DMS153 treated with DMSO at 0.1 percent for 48 hours (cell line): ENCODE results near the gene MEIS2.

Source experiments
- DNase-seq: peaks from one replicate; lab custom pipeline; 2025; ENCODE audit not compliant: unreplicated experiment; lab: John Stamatoyannopoulos, UW

MEIS2 gene

DNA sequence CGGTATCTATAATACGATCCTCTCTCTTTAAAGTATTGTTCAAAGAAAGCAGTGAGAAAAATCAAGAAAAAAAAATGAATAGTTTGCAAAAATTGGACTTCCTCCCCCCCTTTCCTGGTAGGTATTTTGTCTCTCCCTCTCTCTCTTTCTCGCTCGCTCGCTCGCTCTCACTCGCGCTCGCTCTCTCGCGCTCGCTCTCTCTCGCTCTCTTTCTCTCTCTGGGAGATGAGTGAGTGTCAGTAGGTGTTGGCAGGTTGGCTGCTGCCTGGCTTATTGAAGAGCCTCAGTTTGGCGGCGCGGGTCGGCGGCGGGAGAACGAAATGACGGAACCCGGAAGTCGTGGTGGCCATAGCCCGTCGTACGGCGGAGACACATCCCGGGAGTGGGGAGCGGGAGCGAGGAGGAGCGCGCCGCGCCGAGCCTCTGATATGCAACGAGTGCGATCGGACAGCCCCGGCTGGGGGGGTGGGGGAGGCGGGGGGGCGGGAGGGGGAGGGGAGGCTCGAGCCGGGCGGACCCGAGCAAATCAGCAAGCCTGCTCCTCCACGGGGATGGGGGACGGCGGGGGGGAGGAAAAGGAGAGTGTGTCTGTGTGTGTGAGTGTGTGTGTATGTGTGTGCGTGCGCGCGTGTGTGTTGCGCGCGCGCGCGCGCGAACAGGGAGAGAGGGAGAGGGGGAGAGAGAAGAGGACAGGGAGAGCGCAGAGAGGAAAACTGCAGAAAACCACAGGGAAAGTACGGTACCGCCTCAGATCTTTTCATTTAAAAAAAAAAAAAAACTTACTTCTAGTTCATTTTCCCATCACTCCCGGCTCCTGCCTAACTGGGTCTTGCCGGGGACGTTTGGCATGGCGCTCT is at the start of gene MEIS2:
Gene MEIS2, minus strand, starts transcription at position 441 of the 857 bp plus-strand sequence. CDS start 1,083 bp downstream, outside the sequence.
- peak; percentile 6 for DNase-seq

DNA sequence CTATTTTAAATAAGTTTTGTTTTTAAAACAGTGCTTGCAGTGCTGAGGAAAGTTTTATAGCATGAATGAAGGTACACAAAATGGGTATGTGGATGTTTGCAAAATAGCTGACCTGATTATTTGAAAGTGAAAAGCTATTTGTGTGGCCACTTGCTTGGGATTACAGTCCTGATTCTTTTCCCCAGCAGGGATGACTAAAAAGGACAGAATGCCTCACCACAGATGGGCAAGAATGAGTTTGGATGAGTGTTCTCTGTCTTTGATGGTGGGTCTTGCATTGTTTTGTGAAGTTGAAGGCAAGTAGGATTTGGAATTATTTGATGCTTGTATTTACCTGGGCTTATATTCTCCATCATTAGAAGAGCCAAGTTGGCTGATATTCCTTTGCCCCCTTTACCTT is 48.8 kb upstream of the MEIS2 start:
- no peak for DNase-seq

DNA sequence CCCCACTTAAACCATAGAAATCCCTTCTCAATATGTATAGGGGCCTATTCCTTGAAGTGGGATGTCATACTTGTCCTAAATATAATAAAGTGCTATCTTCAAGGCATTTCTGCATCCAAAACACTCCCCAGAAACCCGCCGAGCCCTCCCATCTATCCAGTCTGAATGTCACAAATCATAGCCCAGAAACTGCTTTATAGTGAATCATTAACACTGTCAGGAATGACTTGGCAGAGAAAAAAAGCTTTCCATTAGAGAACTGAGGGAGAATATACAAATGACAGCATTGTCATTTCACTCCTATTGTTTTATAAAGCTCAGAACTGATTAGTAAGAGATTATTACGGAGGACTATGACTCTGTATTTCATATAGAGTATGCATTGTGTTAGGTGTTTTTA is 48.4 kb upstream of the MEIS2 start:
- DNase-seq = no peak

DNA sequence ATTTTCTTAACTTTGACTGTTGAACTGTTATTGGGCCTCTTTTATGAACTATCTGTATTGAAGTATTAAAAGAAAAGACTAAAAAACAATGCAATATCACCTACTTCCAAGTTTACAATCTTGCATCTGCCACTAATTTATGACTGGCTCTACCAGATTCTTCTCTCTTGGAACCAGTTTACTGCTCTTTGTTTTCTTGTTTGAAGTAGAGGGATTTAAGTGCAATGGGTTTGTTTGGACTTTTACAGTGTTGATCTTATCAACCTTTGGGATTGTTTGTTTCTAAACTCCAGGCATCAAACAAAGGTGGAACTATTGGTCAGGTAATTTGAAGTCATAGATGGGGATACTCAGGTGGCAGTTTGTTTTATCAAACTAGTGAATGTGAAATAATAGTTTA is 43.0 kb upstream of the MEIS2 start:
- DNase-seq = no peak

DNA sequence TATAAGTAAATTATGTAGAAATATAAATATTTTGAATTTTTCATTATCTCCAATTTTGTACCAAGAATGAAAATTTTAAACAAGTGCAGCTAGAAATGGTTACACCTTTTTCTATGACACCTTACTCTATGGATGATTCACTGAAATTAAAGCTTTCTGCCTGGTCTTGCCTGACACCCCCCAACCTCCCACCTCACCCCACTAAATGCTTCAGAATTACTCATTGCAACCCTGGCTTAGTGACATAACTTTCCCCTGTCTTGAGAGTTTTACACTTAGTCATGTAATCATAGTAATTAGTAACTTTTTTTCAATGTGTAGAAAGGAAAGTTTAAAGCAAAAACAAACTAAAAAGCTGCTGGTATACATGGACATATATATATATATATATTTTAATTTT is 42.0 kb upstream of the MEIS2 start:
- no peak for DNase-seq

DNA sequence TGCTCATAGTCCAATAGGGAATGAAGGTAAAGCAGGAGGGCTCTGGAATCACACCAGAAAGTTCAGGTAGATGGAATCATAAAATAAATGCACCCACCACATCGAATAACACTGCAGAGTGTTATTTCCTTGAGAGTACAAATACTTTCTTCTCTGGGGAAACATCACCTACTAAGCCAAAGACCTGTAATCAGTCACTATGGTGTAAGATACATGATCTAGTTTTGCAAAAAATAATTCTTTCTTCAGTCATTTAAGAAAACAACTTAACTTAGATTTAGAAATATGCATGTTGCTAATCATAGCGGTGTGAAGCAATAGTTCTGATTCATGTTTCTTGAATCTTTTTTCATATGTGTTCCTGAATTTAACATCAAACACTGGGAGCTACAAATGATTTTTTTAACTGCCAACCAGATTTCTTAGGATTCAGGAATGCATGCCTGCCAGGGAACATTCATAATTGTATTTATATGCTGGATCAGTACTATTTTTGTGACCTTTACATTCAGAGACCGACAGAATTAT is 40.2 kb upstream of the MEIS2 start:
- DNase-seq = no peak

DNA sequence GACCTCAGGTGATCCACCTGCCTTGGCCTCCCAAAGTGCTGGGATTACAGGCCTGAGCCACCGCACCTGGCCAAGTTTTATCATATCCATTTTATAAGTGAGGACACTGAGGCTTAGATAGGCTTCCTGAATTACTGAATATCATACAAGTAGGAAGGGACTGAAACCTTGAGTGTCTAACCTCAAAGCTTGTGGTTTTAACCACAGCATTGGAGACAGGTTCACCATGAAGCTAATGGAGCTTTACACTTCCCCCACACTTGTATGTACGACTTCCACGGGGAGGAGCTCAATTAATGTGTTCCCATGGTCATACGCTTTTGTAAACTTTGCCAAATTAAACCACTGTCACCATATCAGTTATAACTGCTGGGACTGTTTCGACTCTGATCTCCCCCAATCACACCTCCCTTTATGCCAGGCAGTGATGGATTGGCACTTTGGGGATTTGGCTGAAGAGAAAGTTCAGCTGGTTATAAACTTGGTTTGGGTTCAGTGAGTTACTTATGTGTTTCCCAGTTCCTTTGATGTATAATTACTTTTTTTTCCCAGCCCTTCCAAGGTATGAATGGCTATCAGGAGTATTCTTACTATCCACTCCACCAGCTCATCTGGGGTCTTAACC is 38.4 kb upstream of the MEIS2 start:
- DNase-seq = no peak

DNA sequence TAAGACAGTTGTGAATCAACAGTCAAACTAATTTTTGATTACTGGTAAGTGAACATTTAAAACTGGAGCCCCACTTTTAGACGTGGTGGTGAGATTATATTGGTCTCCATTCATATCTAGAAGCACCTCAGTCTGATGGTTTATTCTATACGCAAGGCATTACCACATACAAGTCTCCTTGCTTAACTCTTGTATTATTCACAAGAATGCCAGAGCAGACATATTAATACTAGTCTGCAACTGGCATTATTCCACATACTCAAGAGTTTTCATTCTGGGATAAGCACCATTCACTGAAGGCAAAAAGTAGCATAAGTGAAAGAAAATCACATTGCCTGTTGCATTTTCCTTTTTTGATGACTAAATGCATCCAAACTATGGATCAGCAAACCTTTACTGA is 36.9 kb upstream of the MEIS2 start:
- DNase-seq = no peak

DNA sequence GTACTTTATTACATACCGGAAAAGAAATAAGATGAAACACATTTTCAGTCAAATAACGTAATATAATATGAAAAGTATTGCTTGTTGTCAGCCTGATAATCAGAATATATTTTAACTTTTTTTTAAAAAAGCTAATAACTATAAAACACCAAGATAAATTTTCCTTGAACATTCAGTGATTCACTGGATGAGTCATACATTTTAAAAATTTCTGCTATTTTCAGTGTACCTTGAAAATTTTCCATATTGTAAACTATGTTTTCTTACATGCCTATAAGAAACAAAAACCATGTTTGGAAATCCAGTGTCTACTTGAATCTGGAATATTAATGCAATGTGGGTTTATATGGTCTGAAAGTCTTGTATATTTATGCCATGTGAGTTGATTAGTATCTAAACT is 36.3 kb upstream of the MEIS2 start:
- DNase-seq = no peak

DNA sequence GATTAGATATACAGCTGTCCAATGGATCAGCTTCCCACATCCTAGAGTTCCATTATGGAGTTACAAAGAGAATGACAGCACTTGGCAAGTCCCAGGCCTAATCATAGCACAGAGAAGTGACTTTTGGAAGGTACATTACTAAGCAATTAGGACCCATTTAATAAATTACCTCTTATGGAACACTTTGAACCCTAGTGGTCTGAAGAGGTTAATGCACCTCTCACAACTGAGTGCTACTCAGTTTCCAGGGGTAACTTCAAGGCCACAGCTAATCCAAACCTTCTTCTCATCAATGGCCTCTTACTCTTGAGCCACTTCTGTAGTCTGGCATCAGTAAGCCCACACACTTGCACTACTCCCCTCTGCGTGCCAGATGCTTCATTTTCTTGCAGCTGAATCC is 34.9 kb upstream of the MEIS2 start:
- DNase-seq = no peak

DNA sequence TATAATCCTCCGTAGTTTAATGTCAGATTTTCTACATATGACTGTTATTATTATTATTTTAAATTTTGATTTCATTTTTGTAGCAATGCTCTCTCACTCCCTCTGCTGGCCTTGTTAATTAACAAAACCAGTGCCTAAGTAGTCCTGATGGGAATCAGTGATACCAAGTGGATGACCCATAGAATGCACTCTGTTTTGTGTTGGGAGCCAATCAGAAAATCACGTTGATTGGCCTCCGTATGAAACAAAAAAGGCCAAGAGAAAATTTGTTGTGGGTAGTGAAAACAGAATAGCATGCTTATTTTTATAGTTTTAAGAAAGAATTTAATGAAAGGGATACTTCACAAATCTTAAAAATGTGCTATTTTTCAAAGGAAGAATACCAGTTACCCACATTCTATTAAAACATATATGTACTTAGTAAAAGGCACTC is 34.4 kb upstream of the MEIS2 start:
- no peak for DNase-seq

DNA sequence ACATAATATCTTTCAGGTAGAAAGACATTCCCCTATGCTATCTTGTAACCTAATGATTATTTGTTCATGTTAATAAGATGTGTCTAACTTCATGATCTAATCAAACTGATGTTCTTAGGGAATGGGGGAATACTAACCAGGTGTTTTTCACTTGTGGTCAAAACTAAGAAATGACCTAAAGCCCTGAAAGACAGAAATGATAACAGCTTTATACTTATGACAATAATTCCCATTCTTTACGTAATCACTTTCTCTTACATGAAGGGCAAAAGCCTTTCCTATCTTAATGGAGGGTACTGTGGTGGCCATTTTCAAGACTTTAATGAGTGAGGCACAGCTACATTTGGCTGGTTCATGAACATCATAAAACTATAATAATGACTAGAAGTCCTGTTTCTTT is 33.9 kb upstream of the MEIS2 start:
- DNase-seq = no peak

DNA sequence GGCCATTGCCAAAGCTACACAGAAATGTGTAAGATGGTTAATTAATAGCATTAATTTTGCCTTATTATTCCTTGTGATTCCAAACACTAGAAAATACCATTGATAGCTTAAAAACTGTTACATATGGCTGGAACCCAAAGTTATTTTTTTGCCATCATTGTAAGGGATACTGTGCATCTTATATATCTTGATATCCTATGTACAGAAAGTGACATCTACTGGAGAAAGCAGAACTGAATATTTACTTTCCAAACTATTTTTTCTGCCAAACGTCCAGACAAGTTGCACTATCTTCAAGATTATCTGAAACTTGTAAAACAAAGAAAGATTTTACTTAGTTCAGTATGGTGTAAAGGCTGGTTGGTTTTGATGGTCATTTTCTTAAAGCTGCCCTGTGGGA is 33.3 kb upstream of the MEIS2 start:
- no peak for DNase-seq

DNA sequence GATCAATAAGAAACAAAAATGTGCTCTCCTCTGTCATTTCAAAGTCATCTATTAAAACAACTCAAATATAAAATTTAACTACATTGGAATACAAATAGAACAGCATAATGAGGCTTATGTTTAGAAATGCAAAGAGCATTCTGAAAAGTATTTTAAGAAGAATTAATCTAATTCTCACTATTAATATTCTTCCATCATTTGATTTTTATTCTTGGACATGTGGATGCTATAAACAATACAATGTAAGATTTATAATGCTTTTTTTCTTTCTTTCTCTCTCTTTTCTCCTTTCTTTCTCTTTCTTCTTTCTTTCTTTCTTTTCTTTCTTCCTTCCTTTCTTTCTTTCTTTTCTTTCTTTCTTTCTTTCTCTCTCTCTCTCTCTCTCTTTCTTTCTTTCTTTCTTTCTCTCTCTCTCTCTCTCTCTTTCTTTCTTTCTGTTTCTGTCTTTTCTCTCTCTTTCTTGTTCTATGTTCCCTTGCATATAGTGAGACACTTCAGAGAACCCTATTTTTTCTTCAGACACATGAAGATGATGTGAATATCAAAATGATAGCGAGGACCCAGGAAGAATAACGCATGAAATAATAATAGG is 32.6 kb upstream of the MEIS2 start:
- DNase-seq = no peak

DNA sequence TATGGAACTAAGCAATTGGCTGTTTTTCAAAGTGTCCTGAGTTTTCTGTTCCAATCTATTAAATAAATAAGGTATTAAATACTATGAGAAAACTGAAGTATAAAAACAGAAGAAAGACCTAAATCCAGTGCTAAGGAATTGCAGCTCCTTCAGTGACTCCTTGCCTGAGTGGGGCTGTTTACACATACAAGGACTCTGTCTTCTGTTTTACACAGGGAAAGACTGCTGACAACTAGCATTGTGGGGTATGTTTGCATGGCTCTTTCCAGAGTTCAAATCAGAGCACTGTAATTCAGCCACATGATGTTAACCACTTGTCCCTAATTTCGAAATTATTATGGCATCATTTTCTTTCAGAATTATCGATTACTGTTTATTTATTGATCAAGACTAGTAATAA is 31.3 kb upstream of the MEIS2 start:
- DNase-seq = no peak

DNA sequence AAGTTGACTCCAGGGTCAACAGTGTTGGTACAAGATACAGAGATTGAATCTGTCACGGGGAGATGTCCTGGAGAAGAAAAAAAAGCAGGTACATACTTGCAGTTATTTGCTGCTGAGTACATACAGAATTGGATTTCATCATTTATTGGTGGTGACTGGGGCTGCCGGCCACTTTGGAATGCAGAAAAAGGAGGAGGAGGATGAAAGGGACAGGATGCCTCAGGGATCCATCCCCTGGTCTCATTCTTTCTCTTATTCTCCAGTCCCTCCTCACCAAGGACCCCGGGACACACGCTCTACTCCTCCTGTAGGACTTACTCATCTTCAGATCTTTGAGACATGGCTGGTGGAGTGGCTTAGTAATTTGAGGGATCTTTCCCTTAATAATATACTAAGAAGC is 30.0 kb upstream of the MEIS2 start:
- no peak for DNase-seq

DNA sequence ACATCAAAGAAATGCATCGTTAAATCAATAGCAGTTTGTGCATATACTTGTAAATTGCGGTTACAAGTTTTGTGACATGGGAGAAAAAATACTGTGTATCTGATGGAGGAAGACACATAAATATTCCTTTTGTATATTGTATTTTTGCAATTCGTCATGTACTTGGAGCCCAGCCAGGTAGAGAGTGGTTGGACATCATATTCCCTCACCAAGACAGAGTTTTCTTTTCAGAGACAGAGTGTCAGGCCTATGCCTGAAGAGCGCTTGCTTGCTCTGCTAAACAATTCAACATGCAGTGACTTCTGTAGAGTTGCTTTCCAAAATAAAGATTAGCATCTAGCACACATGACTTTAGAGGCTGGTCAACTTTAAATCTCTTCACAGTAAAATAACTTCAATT is 24.8 kb upstream of the MEIS2 start:
- no peak for DNase-seq

DNA sequence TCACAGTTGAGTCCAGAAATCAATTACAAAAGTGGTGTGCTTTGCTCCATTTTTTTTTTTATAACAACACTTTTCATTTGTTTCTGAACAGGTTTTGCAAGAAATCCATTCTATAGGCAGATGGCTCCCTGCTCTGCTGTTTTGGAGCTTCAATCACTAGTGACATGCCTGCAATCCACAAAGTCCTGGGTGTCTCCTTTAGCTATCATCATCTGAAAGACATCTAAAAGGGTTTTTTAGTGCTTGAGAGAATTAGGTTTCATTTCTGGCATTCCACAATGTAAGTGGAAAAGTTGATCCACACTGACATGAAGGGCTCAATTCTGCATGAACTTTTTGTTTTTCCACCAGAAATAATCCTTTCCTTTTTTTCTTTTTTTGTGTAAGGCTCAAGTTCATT is 24.0 kb upstream of the MEIS2 start:
- no peak for DNase-seq

DNA sequence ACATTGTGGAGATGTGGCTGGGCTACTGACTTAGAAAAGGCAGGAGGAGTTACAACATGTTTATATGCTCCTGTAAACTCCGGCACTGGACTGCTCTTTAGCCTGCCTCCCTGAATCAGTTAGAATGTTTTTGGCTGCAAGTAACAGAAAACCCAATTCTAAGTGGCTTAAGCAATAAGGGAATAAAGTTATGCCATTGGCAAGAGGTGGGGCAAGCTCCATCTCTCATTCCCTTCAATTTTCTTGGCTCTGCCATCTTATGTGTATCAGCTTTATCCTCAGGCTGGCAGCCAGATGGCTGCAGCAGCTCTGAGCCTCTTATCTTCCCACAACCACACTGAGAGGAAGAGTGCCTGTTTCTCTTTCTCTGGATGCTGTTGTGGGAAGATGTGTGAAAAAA is 22.4 kb upstream of the MEIS2 start:
- no peak for DNase-seq

DNA sequence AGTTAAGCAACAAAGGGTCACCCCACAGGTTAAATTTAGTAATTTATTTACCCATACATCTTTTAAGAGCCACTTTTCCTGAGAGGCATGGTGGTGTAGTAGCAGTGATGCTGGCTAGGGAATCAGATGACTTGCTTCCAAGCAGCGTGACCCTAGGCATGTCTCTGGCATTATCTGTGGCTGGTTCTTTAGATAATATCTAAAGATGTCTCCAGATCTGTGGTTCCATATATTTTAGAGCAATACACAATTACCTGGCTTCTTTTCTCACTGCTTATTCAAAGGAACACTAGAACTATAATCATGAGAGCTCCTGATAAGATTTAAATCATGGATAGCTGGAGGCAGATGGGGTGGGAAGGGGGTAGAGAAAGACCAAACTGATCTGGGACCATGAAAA is 21.1 kb upstream of the MEIS2 start:
- DNase-seq = no peak

DNA sequence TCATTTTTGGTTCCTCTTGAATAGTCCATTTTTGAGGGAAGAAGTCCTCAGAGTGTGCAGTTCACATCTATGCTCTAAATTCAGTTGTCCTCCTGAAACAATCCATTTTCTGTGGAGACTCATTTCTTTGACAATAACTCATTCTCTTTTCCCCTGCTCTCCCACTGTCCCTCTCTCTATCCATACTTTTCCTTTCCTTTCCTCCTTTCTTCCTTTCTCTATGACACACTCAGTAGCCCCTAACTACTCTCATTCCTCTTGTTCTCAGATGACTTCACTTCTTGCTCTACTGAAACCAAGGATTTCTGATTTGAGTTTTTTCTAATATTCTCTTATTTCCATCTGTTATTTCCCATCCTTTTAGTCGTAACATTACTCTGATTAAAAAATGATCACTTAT is 16.7 kb upstream of the MEIS2 start:
- no peak for DNase-seq

DNA sequence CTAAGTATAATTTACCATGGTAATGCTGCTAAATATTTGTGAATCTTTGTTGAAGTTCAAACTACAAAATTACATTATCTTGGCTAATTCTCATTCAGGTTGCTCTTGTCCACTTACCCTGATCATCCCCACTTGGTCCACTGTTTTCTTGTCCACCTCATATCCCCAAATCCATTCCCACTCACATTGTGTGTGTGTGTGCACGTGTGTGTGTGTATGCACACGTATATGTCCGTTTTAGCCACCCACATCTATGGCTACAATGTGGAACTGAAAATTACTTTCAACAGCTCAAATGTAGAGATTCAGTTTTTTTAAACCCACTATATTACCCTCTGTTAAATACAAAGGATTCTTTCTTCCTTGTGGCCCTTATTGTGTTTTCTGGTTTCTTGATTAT is 15.2 kb upstream of the MEIS2 start:
- no peak for DNase-seq
